Activated naive CD4-positive, alpha-beta T cell treated with anti-CD3 and anti-CD28 coated beads for 36 hours (primary cell): ENCODE data around the gene KIF6. TPM values are rescaled to one million over a fixed set of nuclear protein-coding genes. Genes with fewer than 3 reads are reported as not detected.

Source experiments
- CTCF ChIA-PET: fragments of 350-600 bp; sonication (Branson Sonifier 250); formaldehyde crosslinking; loops from one replicate; lab custom pipeline; 2021; ENCODE audit warnings: antibody characterized with exemption; lab: Charles Lee
- DNase-seq: peaks from one replicate; pipeline ENCODE4 v3.0.0-alpha.2; 2020
- H3K27ac Mint-ChIP-seq: one replicate; pipeline ENCODE4 v1.8.0; 2021; ENCODE audit warnings: mild to moderate bottlenecking, mixed read lengths
- H3K27me3 Mint-ChIP-seq: one replicate; pipeline ENCODE4 v1.8.0; 2021; ENCODE audit warnings: low read depth, mixed read lengths
- H3K36me3 Mint-ChIP-seq: one replicate; pipeline ENCODE4 v1.8.0; 2021; ENCODE audit warnings: low read depth, mixed read lengths
- H3K4me1 Mint-ChIP-seq: one replicate; pipeline ENCODE4 v1.8.0; 2021; ENCODE audit warnings: low read depth, mixed read lengths
- H3K4me3 Mint-ChIP-seq: one replicate; pipeline ENCODE4 v1.8.0; 2021; ENCODE audit warnings: mild to moderate bottlenecking, moderate library complexity, mixed read lengths
- H3K9me3 Mint-ChIP-seq: one replicate; pipeline ENCODE4 v1.8.0; 2021; ENCODE audit warnings: mixed read lengths
- intact Hi-C: fragments of 100-400 bp; cut with micrococcal nuclease; formaldehyde crosslinking; loops from one replicate; pipeline ENCODE4 v1.15.1; 2023
- total RNA-seq, 2 experiments: library from RNA; stranded (reverse); gene quantifications; one replicate each; pipeline ENCODE4 v1.2.3, GENCODE V29; 2021

Gene KIF6
- total RNA-seq, 2 experiments from 2014 or later, result 0.10 to 0.30 TPM

- no peak for DNase-seq
- CTCF ChIA-PET, result no interaction called here
- Mint-ChIP-seq H3K4me1 (no peaks in the 10 kb centered on the region), H3K27me3 (peaks cover 12% of the 10 kb centered on the region), H3K27ac (no peak overlapping the region), H3K9me3 (no peaks in the 10 kb centered on the region), H3K36me3 (no peaks in the 10 kb centered on the region), H3K4me3 (no peak overlapping the region)
- intact Hi-C loops, result no loop called here
These were observed 178.5 kb downstream of the KIF6 start for GRCh38 chr6:39546731-39547130.

DNA sequence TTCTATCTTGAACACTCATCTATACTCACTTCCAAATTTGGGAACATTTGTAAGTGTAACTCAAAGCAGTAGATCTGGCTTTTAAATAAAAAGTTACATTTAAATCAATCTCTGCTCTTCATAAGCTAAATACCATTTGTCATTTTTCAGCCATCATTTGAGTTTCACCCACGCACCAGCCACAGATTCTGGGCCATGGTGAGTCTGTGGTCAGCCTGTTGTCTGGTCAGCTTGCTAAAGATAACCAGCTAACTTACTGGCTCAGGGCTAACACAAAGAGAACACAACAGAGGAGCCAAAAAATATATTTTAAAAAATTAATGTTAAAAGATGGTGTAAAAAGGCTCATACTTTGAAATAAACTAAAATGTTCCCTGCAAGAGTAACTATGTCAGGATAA lies 181.3 kb downstream of the KIF6 start:
- no peak for DNase-seq
- Mint-ChIP-seq H3K4me1 (no peaks in the 10 kb centered on the region), H3K27me3 (peaks cover 9% of the 10 kb centered on the region), H3K27ac (no peak overlapping the region), H3K9me3 (no peaks in the 10 kb centered on the region), H3K36me3 (no peaks in the 10 kb centered on the region), H3K4me3 (no peak overlapping the region)
- CTCF ChIA-PET, result no interaction called here
- intact Hi-C loops, result no loop called here

DNA sequence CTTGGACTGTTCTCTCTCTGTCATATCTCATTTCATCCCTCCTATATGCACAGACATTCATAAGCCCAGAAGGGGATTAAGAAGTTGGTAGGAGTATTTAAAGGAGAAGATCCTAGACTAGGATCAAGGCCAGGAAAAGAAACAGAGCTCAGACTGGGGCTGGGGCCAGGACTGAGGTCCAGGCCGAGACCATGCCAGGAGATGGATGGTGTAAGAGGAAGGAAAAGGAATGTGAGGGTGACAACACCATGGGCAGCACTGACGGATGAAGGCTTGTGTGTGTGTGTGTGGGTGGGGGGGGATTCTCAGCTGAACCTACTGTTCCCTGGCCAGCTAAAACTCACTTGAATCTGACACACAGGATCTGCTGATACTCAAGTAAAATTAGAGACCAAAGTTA lies 182.1 kb downstream of the KIF6 start:
- Mint-ChIP-seq H3K4me1 (no peaks in the 10 kb centered on the region), H3K27me3 (peaks cover 5% of the 10 kb centered on the region), H3K4me3 (no peak overlapping the region), H3K27ac (no peak overlapping the region), H3K36me3 (no peaks in the 10 kb centered on the region), H3K9me3 (no peaks in the 10 kb centered on the region)
- no peak for DNase-seq
- intact Hi-C loops, result no loop called here
- CTCF ChIA-PET, result no interaction called here

DNA sequence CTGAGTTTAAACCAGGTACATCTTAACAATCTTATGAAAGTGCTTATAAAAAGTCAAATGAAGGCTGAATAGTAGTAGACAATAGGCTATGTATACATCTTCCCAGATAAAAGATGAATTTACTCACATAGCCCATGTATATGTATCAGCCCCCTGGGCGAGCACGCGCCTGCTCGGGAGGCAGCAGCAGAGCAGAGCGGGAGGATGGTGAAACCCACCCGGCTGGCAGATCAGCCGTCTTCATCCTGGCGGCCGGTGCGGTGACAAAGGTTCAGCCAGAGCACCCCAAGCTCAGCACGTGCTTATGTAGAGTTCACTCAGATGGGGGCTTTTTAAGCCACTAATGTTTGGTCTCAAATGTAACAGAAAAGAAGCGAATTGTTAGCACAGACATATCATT lies 184.8 kb downstream of the KIF6 start:
- H3K27me3 Mint-ChIP-seq, result no peaks in the 10 kb centered on the region
- H3K27ac Mint-ChIP-seq, result no peak overlapping the region
- no peak for DNase-seq
- no peak overlapping the region for H3K4me3 Mint-ChIP-seq
- CTCF ChIA-PET, result no interaction called here
- no peaks in the 10 kb centered on the region for H3K4me1 Mint-ChIP-seq
- H3K9me3 Mint-ChIP-seq, result no peaks in the 10 kb centered on the region
- H3K36me3 Mint-ChIP-seq, result no peaks in the 10 kb centered on the region
- intact Hi-C loops, result no loop called here

DNA sequence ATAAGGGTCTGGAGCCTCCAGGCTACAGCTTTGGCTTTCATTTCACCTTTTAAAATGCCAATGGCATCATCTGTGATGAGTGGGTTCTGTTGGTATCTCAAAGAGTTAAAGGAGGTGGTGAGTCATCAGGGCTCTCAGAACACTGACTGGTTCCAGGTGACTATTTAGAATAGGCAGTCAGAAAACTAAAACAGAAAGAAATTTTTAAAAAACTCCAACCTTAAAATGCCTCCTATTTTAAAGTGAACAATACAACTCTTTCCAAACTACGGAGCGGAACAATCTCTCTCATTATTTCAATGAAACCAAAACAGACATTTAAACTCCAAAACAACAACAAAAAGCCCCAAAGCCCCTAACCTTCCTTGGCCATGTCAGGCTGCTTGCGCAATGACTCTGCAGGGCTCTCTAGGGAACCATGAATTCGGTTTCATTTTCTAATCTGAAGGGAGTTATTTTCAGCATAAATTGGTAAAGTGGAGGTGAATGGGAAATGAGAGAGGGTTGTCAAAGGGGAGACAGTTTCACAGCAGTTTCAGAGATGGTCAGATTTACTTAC lies 194.9 kb downstream of the KIF6 start:
- no peaks in the 10 kb centered on the region for H3K9me3 Mint-ChIP-seq
- intact Hi-C loops, result no loop called here
- H3K27ac Mint-ChIP-seq, result no peak overlapping the region
- CTCF ChIA-PET, result no interaction called here
- H3K4me1 Mint-ChIP-seq, result peaks cover 5% of the 10 kb centered on the region
- H3K36me3 Mint-ChIP-seq, result no peaks in the 10 kb centered on the region
- no peak for DNase-seq
- H3K4me3 Mint-ChIP-seq, result no peak overlapping the region
- H3K27me3 Mint-ChIP-seq, result peaks cover 37% of the 10 kb centered on the region

DNA sequence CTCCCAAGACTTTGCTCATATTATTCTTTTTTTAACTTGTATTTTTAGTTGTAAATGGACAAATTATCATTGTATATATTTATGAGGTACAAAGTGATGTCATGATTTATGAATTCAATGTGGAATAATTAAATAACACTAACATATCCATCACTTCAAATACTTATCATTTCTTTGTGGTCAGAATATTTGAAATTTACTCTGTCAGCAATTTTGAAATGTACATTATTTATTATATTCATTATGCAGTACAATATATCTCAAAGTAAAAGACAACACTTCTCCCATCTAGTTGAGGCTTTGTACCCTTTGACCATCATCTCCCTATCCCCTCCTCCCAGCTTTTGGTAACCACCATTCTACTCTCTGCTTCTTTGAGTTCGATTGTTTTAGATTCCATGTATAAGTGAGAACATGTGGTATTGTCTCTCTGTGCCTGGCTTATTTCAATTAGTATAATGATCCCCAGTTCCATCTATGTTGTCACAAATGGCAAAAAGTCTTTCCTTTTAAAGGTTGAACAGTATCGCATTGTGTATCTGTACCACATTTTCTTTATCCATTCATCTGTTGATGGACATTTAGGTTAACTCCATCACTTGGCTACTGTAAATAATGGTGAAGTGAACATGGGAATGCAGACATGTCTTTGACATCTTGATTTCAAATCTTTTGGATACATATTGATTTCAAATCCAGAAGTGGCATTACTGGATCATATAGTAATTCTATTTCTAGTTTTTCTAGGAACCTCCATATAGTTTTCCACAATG lies 197.2 kb downstream of the KIF6 start:
- intact Hi-C loops, result no loop called here
- no peak overlapping the region for H3K27ac Mint-ChIP-seq
- CTCF ChIA-PET, result no interaction called here
- no peaks in the 10 kb centered on the region for H3K9me3 Mint-ChIP-seq
- H3K4me1 Mint-ChIP-seq, result peaks cover 5% of the 10 kb centered on the region
- DNase-seq, result no peak
- H3K36me3 Mint-ChIP-seq, result no peaks in the 10 kb centered on the region
- peaks cover 35% of the 10 kb centered on the region for H3K27me3 Mint-ChIP-seq
- no peak overlapping the region for H3K4me3 Mint-ChIP-seq

DNA sequence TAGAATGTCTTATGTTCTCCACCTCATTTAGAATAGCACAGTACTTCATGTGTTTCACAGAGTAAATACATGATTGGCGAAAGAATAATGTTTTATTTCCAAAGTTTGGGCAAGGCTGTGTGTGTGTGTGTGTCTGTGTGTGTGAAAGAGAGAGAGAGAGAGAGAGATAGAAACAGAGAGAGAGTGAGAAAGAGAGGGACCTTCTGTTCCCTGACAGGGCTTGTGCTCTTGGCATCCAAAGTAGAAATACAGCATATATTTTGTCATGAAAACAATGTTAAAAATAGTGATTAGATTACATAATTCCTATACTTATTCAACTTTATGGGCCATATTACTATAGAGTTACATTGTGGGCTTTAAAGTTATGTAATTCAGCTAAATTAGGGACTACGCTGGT lies 201.2 kb downstream of the KIF6 start:
- intact Hi-C loops, result no loop called here
- Mint-ChIP-seq H3K27ac (no peak overlapping the region), H3K4me3 (no peak overlapping the region), H3K27me3 (peaks cover 17% of the 10 kb centered on the region), H3K4me1 (no peaks in the 10 kb centered on the region), H3K36me3 (no peaks in the 10 kb centered on the region), H3K9me3 (no peaks in the 10 kb centered on the region)
- CTCF ChIA-PET, result no interaction called here
- no peak for DNase-seq

DNA sequence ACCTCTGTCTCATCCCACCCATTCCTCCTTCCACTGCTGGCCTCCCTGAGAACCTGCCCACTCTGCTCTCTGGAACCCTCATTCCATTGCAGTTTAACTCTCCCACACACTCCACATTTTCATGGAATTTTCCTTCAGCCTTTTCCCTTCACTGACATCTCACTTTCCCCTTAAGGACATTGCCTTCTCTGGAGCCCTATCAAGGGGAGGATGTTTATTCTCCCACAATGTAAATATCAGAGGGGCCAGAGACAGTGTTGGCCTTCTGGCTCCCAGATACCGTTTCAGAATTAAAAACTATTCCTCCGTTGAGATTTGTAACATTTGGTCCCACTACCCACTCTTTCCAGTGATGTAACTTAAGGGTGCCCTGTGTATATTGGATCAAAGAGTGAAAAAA lies 203.2 kb downstream of the KIF6 start:
- Mint-ChIP-seq H3K27me3 (peaks cover 8% of the 10 kb centered on the region), H3K4me1 (no peaks in the 10 kb centered on the region), H3K36me3 (no peaks in the 10 kb centered on the region), H3K9me3 (no peaks in the 10 kb centered on the region), H3K27ac (no peak overlapping the region), H3K4me3 (no peak overlapping the region)
- DNase-seq, result no peak
- intact Hi-C loops, result no loop called here
- CTCF ChIA-PET, result no interaction called here

DNA sequence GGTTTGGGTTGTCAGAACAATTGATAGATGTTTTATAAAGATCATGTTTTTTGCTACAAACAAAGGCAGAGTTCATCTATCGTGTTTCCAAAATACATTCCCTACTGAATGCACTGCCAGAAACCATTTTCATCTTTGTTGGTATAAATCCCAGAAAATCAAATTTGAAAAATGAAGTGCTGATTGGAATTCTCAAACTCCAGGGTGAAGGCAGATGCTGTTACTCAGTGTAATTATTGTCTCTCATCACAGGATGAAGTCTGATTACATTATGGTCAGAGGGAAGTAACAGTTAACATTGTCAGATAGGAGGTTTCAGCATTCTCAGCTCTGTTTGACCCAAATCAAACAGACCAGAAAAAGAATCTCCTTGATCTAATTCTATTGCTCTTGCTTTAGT lies 204.3 kb downstream of the KIF6 start:
- no peaks in the 10 kb centered on the region for H3K4me1 Mint-ChIP-seq
- H3K27ac Mint-ChIP-seq, result no peak overlapping the region
- CTCF ChIA-PET, result no interaction called here
- no peak for DNase-seq
- H3K9me3 Mint-ChIP-seq, result no peaks in the 10 kb centered on the region
- H3K4me3 Mint-ChIP-seq, result no peak overlapping the region
- intact Hi-C loops, result no loop called here
- peaks cover 2% of the 10 kb centered on the region for H3K27me3 Mint-ChIP-seq
- no peaks in the 10 kb centered on the region for H3K36me3 Mint-ChIP-seq

- Mint-ChIP-seq H3K27me3 (peaks cover 3% of the 10 kb centered on the region), H3K36me3 (no peaks in the 10 kb centered on the region), H3K4me3 (no peak overlapping the region), H3K9me3 (no peaks in the 10 kb centered on the region), H3K4me1 (no peaks in the 10 kb centered on the region), H3K27ac (no peak overlapping the region)
- CTCF ChIA-PET, result no interaction called here
- intact Hi-C loops, result no loop called here
- DNase-seq, result no peak
These were observed 204.8 kb downstream of the KIF6 start for GRCh38 chr6:39520411-39520810.

DNA sequence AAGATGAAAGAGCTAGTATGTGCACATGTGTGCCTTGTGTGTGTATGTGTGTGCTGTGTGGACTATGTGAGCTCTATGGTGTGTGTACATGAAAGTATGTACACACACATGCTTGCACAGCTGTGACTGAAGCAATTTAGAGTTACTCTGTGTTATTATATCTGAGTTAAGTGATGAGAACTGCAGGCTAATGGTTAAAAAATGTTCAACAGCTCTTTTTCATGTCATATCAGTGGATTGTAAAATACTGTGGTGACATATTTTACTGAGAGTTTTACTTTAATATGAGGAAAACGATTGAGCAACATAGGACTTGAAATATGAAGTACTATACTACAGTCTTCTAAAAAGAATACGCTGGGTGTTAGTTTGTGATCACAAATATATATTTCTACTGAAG lies 207.0 kb downstream of the KIF6 start:
- no peak overlapping the region for H3K4me3 Mint-ChIP-seq
- intact Hi-C loops, result no loop called here
- no peaks in the 10 kb centered on the region for H3K4me1 Mint-ChIP-seq
- H3K9me3 Mint-ChIP-seq, result no peaks in the 10 kb centered on the region
- DNase-seq, result no peak
- H3K27ac Mint-ChIP-seq, result no peak overlapping the region
- CTCF ChIA-PET, result no interaction called here
- no peaks in the 10 kb centered on the region for H3K36me3 Mint-ChIP-seq
- H3K27me3 Mint-ChIP-seq, result peaks cover 7% of the 10 kb centered on the region

GRCh38 chr6:39517756-39518155 lies 207.5 kb downstream of the KIF6 start:
- Mint-ChIP-seq H3K4me3 (no peak overlapping the region), H3K9me3 (no peaks in the 10 kb centered on the region), H3K4me1 (no peaks in the 10 kb centered on the region), H3K27me3 (peaks cover 7% of the 10 kb centered on the region), H3K27ac (no peak overlapping the region), H3K36me3 (no peaks in the 10 kb centered on the region)
- CTCF ChIA-PET, result no interaction called here
- intact Hi-C loops, result no loop called here
- no peak for DNase-seq

GRCh38 chr6:39516471-39516870 lies 208.7 kb downstream of the KIF6 start:
- CTCF ChIA-PET, result no interaction called here

More at GRCh38 chr6:39516471-39516870, 208.7 kb downstream of the KIF6 start:
- intact Hi-C loops, result no loop called here
- peaks cover 7% of the 10 kb centered on the region for H3K27me3 Mint-ChIP-seq
- DNase-seq, result no peak
- H3K4me1 Mint-ChIP-seq, result no peaks in the 10 kb centered on the region
- H3K4me3 Mint-ChIP-seq, result no peak overlapping the region
- H3K27ac Mint-ChIP-seq, result no peak overlapping the region
- H3K36me3 Mint-ChIP-seq, result no peaks in the 10 kb centered on the region
- H3K9me3 Mint-ChIP-seq, result no peaks in the 10 kb centered on the region
